Measurements from ENCODE around the gene DSC3. TPM values are rescaled to one million over a fixed set of nuclear protein-coding genes. Genes with fewer than 3 reads are reported as not detected.
A peak's percentile ranks its signal among the peaks of the same experiment; 100 is the strongest.

DSC3 gene
- 29.3 and 39.7 TPM in 2 replicates for total RNA-seq
- 13.9 and 17.1 TPM in 2 replicates for polyA plus RNA-seq

DNA sequence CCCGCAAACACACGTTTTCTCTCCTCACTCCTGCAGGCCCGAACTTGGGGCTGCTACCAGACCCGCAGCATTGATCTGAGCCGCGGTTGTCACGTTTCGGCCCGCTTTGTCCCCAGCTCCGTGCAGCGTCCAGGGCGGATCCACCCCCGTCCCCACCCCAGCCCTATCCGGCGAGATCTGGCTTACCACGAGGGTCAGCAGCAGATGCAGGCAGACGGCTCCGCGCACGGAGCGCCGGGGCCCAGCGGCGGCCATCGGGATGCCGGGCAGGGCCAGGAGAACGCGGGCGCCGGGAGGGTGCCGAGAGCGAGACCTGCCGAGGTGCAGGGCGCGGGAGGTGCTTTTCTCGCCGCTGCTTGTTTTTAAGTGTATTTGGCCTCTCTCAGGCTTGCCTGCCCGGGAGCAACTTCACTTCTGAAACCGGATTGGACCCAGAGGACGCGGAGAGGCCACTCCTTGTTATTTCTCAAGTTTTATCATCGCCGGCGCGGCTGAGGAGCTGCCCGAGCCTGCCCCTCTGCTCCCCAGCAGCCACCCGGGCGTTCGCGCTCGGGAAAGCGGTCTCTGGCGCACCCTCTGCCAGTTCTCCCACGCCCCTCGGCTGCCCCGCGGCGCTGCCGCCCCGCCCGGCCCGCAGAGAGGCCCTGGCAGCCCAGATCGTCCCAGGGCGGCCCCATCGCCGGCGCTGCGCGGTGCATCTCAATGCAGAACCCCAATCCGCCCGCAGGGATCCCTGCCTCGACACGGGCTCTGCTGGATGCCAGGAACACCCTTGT is at the start of gene DSC3:
TSS of gene DSC3 (minus strand) at position 337 of the 776 bp plus-strand sequence. CDS start at position 255, 82 bp downstream.
- Histone ChIP-seq H3K27me3 (peaks cover 52% of the 10 kb centered on the region), H3K4me2 (peak within 1 kb of the TSS; percentile 91), H3K4me1 (ENCODE audit: insufficient read depth) (peaks cover 12% of the 10 kb centered on the region), H3K36me3 (replicated peaks; ENCODE audit: insufficient read depth, low read depth) (no peaks in the 10 kb centered on the region), H3K9me3 (ENCODE audit: low read depth) (no peaks in the 10 kb centered on the region), H3K27ac (peak within 1 kb of the TSS; percentile 71), H4K20me1 (ENCODE audit: insufficient read depth, poor library complexity, severe bottlenecking) (no peaks in the 10 kb centered on the region), H3K9me2 (replicated peaks; ENCODE audit: insufficient read depth) (no peaks in the 10 kb centered on the region), H2AFZ (peak within 1 kb of the TSS; percentile 78), H3K79me2 (peaks cover 9% of the 10 kb centered on the region), H3K4me3 (peak within 1 kb of the TSS; percentile 45)
- TF ChIP-seq EZH2 (IDR thresholded peaks at IDR 0.05; ENCODE audit: borderline replicate concordance) (peak; percentile 50), EZH2phosphoT487 (IDR thresholded peaks at IDR 0.05; ENCODE audit: low read depth, severe bottlenecking, unreplicated experiment) (peak; percentile 39), CTCF (IDR thresholded peaks at IDR 0.05; ENCODE audit: poor library complexity) (no peak)
- 1% methylated on average over 57 of the region's 73 CpGs for WGBS (ENCODE audit: low lambda C conversion rate, missing lambda C conversion rate)
- DNase-seq (ENCODE audit: low spot score), result peak; percentile 70

GRCh38 chr18:31091350-31091749 is 48.8 kb upstream of the DSC3 start:
- no peak for TF ChIP-seq EZH2 (IDR thresholded peaks at IDR 0.05; ENCODE audit: borderline replicate concordance)
- WGBS (ENCODE audit: low lambda C conversion rate, missing lambda C conversion rate), result 86% methylated on average over 1 of the region's 1 CpG
- DNase-seq (ENCODE audit: low spot score), result no peak

GRCh38 chr18:31088532-31088931 is 46.0 kb upstream of the DSC3 start:
- no peak overlapping the region for H2AFZ ChIP-seq
- H3K79me2 ChIP-seq, result peaks cover 17% of the 10 kb centered on the region
- no peaks in the 10 kb centered on the region for H3K27me3 ChIP-seq
- no peaks in the 10 kb centered on the region for H3K9me2 ChIP-seq (replicated peaks; ENCODE audit: insufficient read depth)
- 100% methylated on average over 3 of the region's 3 CpGs for WGBS (ENCODE audit: low lambda C conversion rate, missing lambda C conversion rate)
- no peaks in the 10 kb centered on the region for H3K36me3 ChIP-seq (replicated peaks; ENCODE audit: insufficient read depth, low read depth)
- no peak overlapping the region for H3K4me3 ChIP-seq
- no peak for TF ChIP-seq CTCF (IDR thresholded peaks at IDR 0.05; ENCODE audit: poor library complexity)
- no peak for TF ChIP-seq EZH2phosphoT487 (IDR thresholded peaks at IDR 0.05; ENCODE audit: low read depth, severe bottlenecking, unreplicated experiment)
- TF ChIP-seq EZH2 (IDR thresholded peaks at IDR 0.05; ENCODE audit: borderline replicate concordance), result no peak
- H3K9me3 ChIP-seq (ENCODE audit: low read depth), result no peaks in the 10 kb centered on the region
- H3K4me2 ChIP-seq, result no peak overlapping the region
- no peak overlapping the region for H3K27ac ChIP-seq
- no peaks in the 10 kb centered on the region for H3K4me1 ChIP-seq (ENCODE audit: insufficient read depth)
- no peak for DNase-seq (ENCODE audit: low spot score)
- peaks cover 2% of the 10 kb centered on the region for H4K20me1 ChIP-seq (ENCODE audit: insufficient read depth, poor library complexity, severe bottlenecking)

More at GRCh38 chr18:31091350-31091749, 48.8 kb upstream of the DSC3 start:
- Histone ChIP-seq H3K27me3 (no peaks in the 10 kb centered on the region), H3K4me3 (no peak overlapping the region), H3K27ac (no peak overlapping the region), H3K9me2 (replicated peaks; ENCODE audit: insufficient read depth) (no peaks in the 10 kb centered on the region), H3K4me1 (ENCODE audit: insufficient read depth) (no peaks in the 10 kb centered on the region), H3K36me3 (replicated peaks; ENCODE audit: insufficient read depth, low read depth) (no peaks in the 10 kb centered on the region), H3K9me3 (ENCODE audit: low read depth) (no peaks in the 10 kb centered on the region), H3K4me2 (no peak overlapping the region), H4K20me1 (ENCODE audit: insufficient read depth, poor library complexity, severe bottlenecking) (peaks cover 2% of the 10 kb centered on the region), H2AFZ (no peak overlapping the region), H3K79me2 (peaks cover 45% of the 10 kb centered on the region)

DNA sequence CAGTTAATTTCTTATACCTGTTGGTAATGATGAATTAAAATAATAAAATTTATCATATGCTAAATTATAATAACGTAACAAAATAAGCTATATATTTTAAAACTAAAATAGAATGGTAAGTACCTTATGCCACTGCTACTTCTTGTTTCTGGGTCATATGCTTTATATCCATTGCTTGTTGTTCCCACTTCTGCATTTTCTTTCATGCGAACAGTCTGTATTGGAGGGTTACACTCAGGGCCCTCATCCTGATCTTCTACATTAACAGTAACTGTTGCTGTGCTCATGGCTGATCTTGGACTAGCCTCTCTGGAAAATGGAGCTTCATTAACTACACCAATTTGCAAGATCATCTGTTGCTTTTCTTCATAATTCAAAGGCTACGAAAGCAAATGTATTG is 37.4 kb upstream of the DSC3 start:
- no peaks in the 10 kb centered on the region for H3K27me3 ChIP-seq
- no peaks in the 10 kb centered on the region for H4K20me1 ChIP-seq (ENCODE audit: insufficient read depth, poor library complexity, severe bottlenecking)
- H3K9me3 ChIP-seq (ENCODE audit: low read depth), result no peaks in the 10 kb centered on the region
- DNase-seq (ENCODE audit: low spot score), result no peak
- TF ChIP-seq EZH2phosphoT487 (IDR thresholded peaks at IDR 0.05; ENCODE audit: low read depth, severe bottlenecking, unreplicated experiment) (no peak), EZH2 (IDR thresholded peaks at IDR 0.05; ENCODE audit: borderline replicate concordance) (no peak), CTCF (IDR thresholded peaks at IDR 0.05; ENCODE audit: poor library complexity) (no peak)
- H3K36me3 ChIP-seq (replicated peaks; ENCODE audit: insufficient read depth, low read depth), result no peaks in the 10 kb centered on the region
- H3K4me1 ChIP-seq (ENCODE audit: insufficient read depth), result no peaks in the 10 kb centered on the region
- no peak overlapping the region for H2AFZ ChIP-seq
- no peak overlapping the region for H3K4me3 ChIP-seq
- H3K27ac ChIP-seq, result no peak overlapping the region
- no peak overlapping the region for H3K4me2 ChIP-seq
- no peaks in the 10 kb centered on the region for H3K9me2 ChIP-seq (replicated peaks; ENCODE audit: insufficient read depth)
- WGBS (ENCODE audit: low lambda C conversion rate, missing lambda C conversion rate), result 99% methylated on average over 3 of the region's 3 CpGs
- peaks cover 6% of the 10 kb centered on the region for H3K79me2 ChIP-seq

All from hepatocyte (in vitro differentiated cells).